Measurements from ENCODE around the gene GRAMD2B.

Gene GRAMD2B

DNA sequence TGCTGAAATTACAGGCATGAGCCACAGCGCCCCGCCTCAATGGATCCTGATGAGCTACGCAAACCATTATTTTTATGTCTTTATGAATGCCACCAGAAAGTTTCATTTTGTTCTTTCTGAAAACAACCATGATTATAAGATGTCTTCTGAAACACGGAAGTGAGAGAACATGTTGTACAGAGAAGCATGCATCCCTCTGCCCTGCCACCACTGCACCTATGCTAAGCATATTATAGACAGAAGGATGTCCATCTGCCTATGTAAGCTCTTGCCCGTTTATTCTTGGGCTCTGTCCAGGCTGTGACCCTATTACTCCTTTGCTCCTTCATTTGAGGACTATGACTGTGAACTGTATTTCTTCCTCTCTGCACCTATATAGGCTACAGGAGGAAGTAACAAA is 74.3 kb downstream of the GRAMD2B start:
- H3K4me3 ChIP-seq (ENCODE audit: low read length): no peak overlapping the region
- DNase-seq (ENCODE audit: low read depth): no peak
- TF ChIP-seq, protein P1, sequence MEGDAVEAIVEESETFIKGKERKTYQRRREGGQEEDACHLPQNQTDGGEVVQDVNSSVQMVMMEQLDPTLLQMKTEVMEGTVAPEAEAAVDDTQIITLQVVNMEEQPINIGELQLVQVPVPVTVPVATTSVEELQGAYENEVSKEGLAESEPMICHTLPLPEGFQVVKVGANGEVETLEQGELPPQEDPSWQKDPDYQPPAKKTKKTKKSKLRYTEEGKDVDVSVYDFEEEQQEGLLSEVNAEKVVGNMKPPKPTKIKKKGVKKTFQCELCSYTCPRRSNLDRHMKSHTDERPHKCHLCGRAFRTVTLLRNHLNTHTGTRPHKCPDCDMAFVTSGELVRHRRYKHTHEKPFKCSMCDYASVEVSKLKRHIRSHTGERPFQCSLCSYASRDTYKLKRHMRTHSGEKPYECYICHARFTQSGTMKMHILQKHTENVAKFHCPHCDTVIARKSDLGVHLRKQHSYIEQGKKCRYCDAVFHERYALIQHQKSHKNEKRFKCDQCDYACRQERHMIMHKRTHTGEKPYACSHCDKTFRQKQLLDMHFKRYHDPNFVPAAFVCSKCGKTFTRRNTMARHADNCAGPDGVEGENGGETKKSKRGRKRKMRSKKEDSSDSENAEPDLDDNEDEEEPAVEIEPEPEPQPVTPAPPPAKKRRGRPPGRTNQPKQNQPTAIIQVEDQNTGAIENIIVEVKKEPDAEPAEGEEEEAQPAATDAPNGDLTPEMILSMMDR (conservative IDR thresholded peaks at IDR 0.05; ENCODE audit: low read depth, low read length): no peak

DNA sequence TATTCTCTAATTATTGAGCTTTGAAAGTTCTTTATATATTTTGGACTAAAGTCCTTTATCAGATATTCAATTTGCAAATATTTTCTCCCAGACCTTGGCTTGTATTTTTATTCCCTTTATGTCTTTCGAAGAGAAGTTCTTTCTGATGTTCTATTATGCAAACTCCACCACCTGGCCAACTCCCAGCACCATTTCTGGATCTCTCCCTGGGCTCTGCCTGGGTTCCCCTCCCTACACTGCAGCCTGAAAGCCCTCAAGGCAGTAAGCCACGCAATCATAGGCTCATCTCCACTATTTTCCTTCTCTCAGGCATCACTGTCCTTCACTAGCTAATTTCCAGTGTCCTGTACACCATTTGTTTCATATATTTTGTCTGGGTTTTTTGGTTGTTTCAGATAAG is 76.1 kb downstream of the GRAMD2B start:
- no peak overlapping the region for H3K4me3 ChIP-seq (ENCODE audit: low read length)
- TF ChIP-seq, protein P1 (conservative IDR thresholded peaks at IDR 0.05; ENCODE audit: low read depth, low read length): no peak
- no peak for DNase-seq (ENCODE audit: low read depth)

DNA sequence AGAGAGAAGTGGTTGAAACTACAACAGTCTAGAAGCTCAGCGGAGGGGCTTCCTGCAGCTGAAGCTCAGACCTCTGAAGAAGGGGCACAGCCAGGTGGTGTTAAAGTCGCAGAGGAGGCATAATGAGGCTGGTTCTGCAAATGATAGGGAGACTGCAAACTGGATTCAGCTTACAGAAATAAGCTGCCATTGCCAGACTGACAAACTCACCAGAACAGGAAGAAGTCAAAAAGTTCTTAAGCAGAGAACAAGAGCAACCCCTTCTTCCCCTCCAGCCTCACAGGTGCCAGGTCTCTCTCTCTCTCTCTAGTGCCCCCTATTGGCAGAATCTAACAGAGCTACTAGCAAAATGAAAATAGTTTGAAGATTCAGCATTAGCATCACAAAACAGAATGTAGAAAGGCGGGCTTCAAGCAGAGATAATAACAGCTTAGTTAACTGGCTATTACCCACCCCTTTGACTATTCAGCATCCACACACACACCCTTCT is 76.7 kb downstream of the GRAMD2B start:
- H3K4me3 ChIP-seq (ENCODE audit: low read length): no peak overlapping the region
- DNase-seq (ENCODE audit: low read depth): no peak
- TF ChIP-seq, protein P1 (conservative IDR thresholded peaks at IDR 0.05; ENCODE audit: low read depth, low read length): peak; percentile 71

DNA sequence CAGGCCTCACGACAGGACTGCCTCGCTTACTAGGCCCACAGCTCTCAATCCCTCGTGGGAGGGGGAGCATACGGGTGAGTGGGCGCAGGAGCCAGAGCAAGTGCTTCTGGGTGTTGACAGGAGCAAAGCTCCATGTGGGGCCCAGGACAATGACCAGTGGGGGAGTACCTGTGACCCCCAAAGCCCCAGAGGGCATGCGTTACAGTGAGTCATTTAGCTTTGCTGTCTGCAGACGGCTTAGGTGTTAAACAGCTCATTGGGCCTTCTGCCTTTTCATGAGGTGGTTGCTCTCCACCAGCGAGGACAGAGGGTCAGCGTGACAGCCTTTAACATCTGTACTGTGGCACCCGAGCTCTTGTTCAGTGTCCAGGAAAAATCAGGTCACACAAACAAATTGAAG is 78.2 kb downstream of the GRAMD2B start:
- TF ChIP-seq, protein P1 (conservative IDR thresholded peaks at IDR 0.05; ENCODE audit: low read depth, low read length): no peak
- no peak overlapping the region for H3K4me3 ChIP-seq (ENCODE audit: low read length)
- no peak for DNase-seq (ENCODE audit: low read depth)

DNA sequence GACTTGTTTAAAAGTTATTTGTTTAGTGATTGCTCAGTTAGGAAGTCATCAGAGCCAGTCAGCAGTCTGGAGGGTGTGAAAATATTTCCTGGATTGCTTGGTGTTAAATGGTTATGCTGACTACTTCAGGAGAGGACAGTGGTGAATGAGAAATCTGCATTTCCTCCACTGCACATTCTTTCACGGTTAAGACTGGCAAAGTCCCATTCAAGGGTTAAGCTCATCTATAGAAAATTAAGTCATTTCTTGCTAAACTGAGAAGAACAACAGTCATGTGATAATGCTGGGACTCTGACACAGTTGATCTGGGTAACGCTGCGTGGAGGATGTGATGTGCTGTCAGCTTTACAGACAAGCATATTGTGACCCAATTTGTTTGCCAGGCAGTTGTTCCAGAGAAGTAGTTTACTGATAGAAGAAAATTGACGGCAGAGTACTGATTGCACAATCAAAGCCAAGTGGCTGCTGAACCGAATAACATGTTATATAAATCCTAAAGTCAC is 80.4 kb downstream of the GRAMD2B start:
- TF ChIP-seq, protein P1 (conservative IDR thresholded peaks at IDR 0.05; ENCODE audit: low read depth, low read length): no peak
- DNase-seq (ENCODE audit: low read depth): no peak
- H3K4me3 ChIP-seq (ENCODE audit: low read length): no peak overlapping the region

DNA sequence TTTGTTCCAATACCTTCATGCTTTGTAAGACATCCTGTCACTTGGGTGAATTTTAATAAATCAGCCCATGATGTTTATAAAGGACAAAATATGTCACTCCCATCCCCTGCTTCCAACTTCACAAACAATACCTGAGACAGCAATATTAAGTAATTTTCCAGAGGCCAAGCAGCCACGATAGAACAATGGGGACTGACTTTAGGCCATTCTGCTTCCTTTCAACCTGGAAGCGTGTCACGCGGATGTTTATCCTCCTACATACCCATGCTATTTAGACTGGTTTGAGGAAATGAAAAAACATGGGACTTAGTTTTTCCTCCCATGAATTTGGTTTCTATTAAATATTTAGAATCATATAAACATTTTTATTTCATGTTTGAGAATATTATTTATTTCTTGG is 82.9 kb downstream of the GRAMD2B start:
- TF ChIP-seq, protein P1 (conservative IDR thresholded peaks at IDR 0.05; ENCODE audit: low read depth, low read length): no peak
- no peak for DNase-seq (ENCODE audit: low read depth)
- H3K4me3 ChIP-seq (ENCODE audit: low read length): no peak overlapping the region

DNA sequence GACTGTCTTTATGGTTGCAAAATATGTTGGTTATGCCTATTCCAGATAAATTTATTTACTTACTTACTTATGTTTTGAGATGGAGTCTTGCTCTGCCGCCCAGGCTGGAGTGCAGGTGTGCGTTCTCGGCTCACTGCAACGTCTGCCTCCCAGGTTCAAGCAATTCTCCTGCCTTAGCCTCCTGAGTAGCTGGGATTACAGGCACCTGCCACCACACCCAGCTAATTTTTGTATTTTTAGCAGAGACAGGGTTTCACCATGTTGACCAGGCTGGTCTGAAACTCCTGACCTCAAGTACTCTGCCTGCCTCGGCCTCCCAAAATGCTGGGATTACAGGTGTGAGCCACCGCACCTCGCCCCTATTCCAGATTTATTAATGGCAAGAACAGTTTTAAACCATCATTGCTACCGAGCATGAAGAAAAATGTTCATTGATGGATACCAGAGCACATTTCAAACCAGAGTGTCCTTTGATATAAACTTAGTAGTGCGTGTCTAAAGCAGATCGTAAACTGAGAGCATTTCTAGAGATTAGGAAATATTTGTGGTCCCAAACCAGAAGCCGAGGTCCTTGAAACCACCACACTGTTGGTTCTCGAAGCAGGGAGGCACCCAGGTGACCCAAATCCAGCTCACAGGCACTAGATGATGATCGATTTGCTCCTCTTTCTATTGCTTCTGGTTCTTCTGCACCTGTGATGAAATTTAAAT is 85.2 kb downstream of the GRAMD2B start:
- no peak for DNase-seq (ENCODE audit: low read depth)
- H3K4me3 ChIP-seq (ENCODE audit: low read length): no peak overlapping the region
- TF ChIP-seq, protein P1 (conservative IDR thresholded peaks at IDR 0.05; ENCODE audit: low read depth, low read length): no peak

Measured in retinal pigment epithelial cell (primary cell).